ENCODE measurements around the gene PDCD10. TPM values are rescaled to one million over a fixed set of nuclear protein-coding genes. Genes with fewer than 3 reads are reported as not detected.
A peak's percentile ranks its signal among the peaks of the same experiment; 100 is the strongest.

PDCD10 gene
- total and polyA plus RNA-seq, 11 donors = 12.6 to 72.4 (median 41.1) TPM

GRCh38 chr3:167716920-167717319, 17.8 kb downstream of the PDCD10 start:
- peaks cover 0 to 48% (median 29%) of the 10 kb centered on the region in 9 donors for H3K36me3 ChIP-seq
- peaks cover 0 to 13% (median 0%) of the 10 kb centered on the region in 12 donors for H3K4me1 ChIP-seq
- H3K9me3 ChIP-seq = no peaks in the 10 kb centered on the region
- H3K4me3 ChIP-seq = no peak overlapping the region
- no peaks in the 10 kb centered on the region for H3K27me3 ChIP-seq
- intact Hi-C loops (cut with DNase I) = no loop called here
- 16 to 81% (median 59%) methylated on average over 2 of the region's 2 CpGs for WGBS, 4 donors
- TF ChIP-seq CTCF (IDR thresholded peaks at IDR 0.05) = no peak
- no peak for TF ChIP-seq POLR2A (IDR thresholded peaks at IDR 0.05)
- H3K27ac ChIP-seq = no peak overlapping the region
- ATAC-seq (peak in 1 of 4 donors; percentile 36), DNase-seq (no peak)

DNA sequence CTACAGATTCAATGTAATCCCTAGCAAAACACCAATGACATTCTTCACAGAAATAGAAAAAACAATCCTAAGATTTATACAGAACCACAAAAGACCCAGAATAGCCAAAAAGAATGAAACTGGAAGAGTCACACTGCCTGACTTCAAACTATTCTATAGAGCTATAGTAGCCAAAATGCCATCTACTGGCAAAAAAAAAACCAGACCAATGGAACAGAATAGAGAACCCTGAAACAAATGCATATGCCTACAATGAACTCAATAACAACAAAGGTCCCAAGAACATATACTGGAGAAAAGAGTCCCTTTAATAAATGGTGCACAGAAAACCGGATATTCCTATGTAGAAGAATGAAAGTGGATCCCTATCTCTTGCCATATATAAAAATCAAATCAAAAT, 19.8 kb downstream of the PDCD10 start:
- H3K27ac ChIP-seq = no peak overlapping the region
- DNase-seq (no peak), ATAC-seq (no peak)
- intact Hi-C loops (cut with DNase I) = no loop called here
- no peaks in the 10 kb centered on the region for H3K9me3 ChIP-seq
- H3K4me3 ChIP-seq = no peak overlapping the region
- H3K27me3 ChIP-seq = no peaks in the 10 kb centered on the region
- WGBS, 4 donors = 92 to 98% (median 96%) methylated on average over 1 of the region's 1 CpG
- peaks cover 0 to 57% (median 33%) of the 10 kb centered on the region in 9 donors for H3K36me3 ChIP-seq
- TF ChIP-seq POLR2A (IDR thresholded peaks at IDR 0.05) (no peak), CTCF (IDR thresholded peaks at IDR 0.05) (no peak)
- H3K4me1 ChIP-seq = peaks cover 0 to 13% (median 0%) of the 10 kb centered on the region in 12 donors

DNA sequence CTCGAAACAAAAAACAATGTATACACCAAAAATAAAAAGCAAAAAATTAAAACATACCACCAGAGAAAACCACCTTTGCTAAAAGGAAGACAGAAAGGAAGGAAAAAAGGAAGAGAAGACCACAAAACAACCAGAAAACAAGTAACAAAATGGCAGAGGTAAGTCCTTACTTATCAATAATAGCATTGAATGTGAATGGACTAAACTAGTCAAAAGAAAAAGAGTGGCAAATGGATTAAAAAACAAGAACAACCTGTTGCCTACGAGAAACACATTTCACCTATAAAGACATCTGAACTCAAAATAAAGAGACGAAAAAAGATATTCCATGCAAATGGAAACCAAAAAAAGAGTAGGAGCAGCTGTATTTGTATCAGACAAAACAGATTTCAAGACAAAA, 22.2 kb downstream of the PDCD10 start:
- no peaks in the 10 kb centered on the region for H3K9me3 ChIP-seq
- intact Hi-C loops (cut with DNase I) = no loop called here
- ATAC-seq = no peak
- DNase-seq = no peak
- H3K27me3 ChIP-seq = no peaks in the 10 kb centered on the region
- WGBS, 4 donors = 94 to 99% (median 97%) methylated on average over 3 of the region's 3 CpGs
- H3K27ac ChIP-seq = no peak overlapping the region
- H3K4me3 ChIP-seq = no peak overlapping the region
- peaks cover 0 to 13% (median 0%) of the 10 kb centered on the region in 12 donors for H3K4me1 ChIP-seq
- peaks cover 0 to 46% (median 33%) of the 10 kb centered on the region in 9 donors for H3K36me3 ChIP-seq
- TF ChIP-seq CTCF (IDR thresholded peaks at IDR 0.05) (no peak), POLR2A (IDR thresholded peaks at IDR 0.05) (no peak)

GRCh38 chr3:167711439-167711838, 23.3 kb downstream of the PDCD10 start:
- no peak overlapping the region for H3K4me3 ChIP-seq
- ATAC-seq = no peak
- 92 to 100% (median 97%) methylated on average over 1 of the region's 1 CpG for WGBS, 4 donors
- H3K9me3 ChIP-seq = no peaks in the 10 kb centered on the region
- peaks cover 0 to 6% (median 0%) of the 10 kb centered on the region in 12 donors for H3K4me1 ChIP-seq
- no peak overlapping the region for H3K27ac ChIP-seq
- TF ChIP-seq CTCF (IDR thresholded peaks at IDR 0.05) (no peak), POLR2A (IDR thresholded peaks at IDR 0.05) (no peak)
- peaks cover 0 to 53% (median 41%) of the 10 kb centered on the region in 9 donors for H3K36me3 ChIP-seq
- no peaks in the 10 kb centered on the region for H3K27me3 ChIP-seq
- intact Hi-C loops (cut with DNase I) = no loop called here
- no peak for DNase-seq
